ENCODE results near the gene NCOA1.

The NCOA1 gene

GRCh38 chr2:24570225-24570624, 79.2 kb downstream of the NCOA1 start:
- H3K4me3 ChIP-seq = no peak overlapping the region
- no peak for TF ChIP-seq CTCF (IDR thresholded peaks at IDR 0.05)
- intact Hi-C loops (cut with DNase I; ENCODE audit: low total_unique reads) = loop anchor here (10.0 kb wide), 1 partner anchor 695 kb away; no protein-coding TSS in a partner anchor
- no peak overlapping the region for H3K27ac ChIP-seq
- no peak for DNase-seq
- H3K9me3 ChIP-seq = no peaks in the 10 kb centered on the region
- peaks cover 11 to 15% (median 15%) of the 10 kb centered on the region in 3 donors for H3K36me3 ChIP-seq
- H3K27me3 ChIP-seq = no peaks in the 10 kb centered on the region
- peaks cover 0 to 5% (median 0%) of the 10 kb centered on the region in 4 donors for H3K4me1 ChIP-seq

- intact Hi-C loops (cut with DNase I; ENCODE audit: low total_unique reads) = loop anchor here (10.0 kb wide), 1 partner anchor 697 kb away; no protein-coding TSS in a partner anchor
- Histone ChIP-seq H3K9me3 (no peaks in the 10 kb centered on the region), H3K36me3 (no peaks in the 10 kb centered on the region), H3K4me1 (peaks cover 0 to 11% (median 4%) of the 10 kb centered on the region in 4 donors), H3K27ac (no peak overlapping the region), H3K4me3 (no peak overlapping the region), H3K27me3 (no peaks in the 10 kb centered on the region)
- no peak for TF ChIP-seq CTCF (IDR thresholded peaks at IDR 0.05)
- no peak for DNase-seq
These were observed 80.9 kb downstream of the NCOA1 start for GRCh38 chr2:24571828-24572442.

GRCh38 chr2:24576146-24576545, 85.1 kb downstream of the NCOA1 start:
- Histone ChIP-seq H3K27me3 (no peaks in the 10 kb centered on the region), H3K27ac (no peak overlapping the region), H3K4me3 (no peak overlapping the region), H3K4me1 (peaks cover 0 to 25% (median 3%) of the 10 kb centered on the region in 4 donors), H3K9me3 (no peaks in the 10 kb centered on the region), H3K36me3 (no peaks in the 10 kb centered on the region)
- DNase-seq = no peak
- no peak for TF ChIP-seq CTCF (IDR thresholded peaks at IDR 0.05)
- intact Hi-C loops (cut with DNase I; ENCODE audit: low total_unique reads) = loop anchor here (10.0 kb wide), 1 partner anchor 701 kb away; no protein-coding TSS in a partner anchor

GRCh38 chr2:24576617-24577016, 85.6 kb downstream of the NCOA1 start:
- Histone ChIP-seq H3K27ac (no peak overlapping the region), H3K4me1 (peaks cover 0 to 25% (median 4%) of the 10 kb centered on the region in 4 donors), H3K9me3 (no peaks in the 10 kb centered on the region), H3K27me3 (no peaks in the 10 kb centered on the region), H3K36me3 (no peaks in the 10 kb centered on the region), H3K4me3 (no peak overlapping the region)
- TF ChIP-seq CTCF (IDR thresholded peaks at IDR 0.05) = no peak
- no peak for DNase-seq
- intact Hi-C loops (cut with DNase I; ENCODE audit: low total_unique reads) = loop anchor here (10.0 kb wide), 1 partner anchor 702 kb away; no protein-coding TSS in a partner anchor

GRCh38 chr2:24577481-24577880, 86.4 kb downstream of the NCOA1 start:
- H3K36me3 ChIP-seq = no peaks in the 10 kb centered on the region
- no peaks in the 10 kb centered on the region for H3K9me3 ChIP-seq
- peaks cover 0 to 25% (median 4%) of the 10 kb centered on the region in 4 donors for H3K4me1 ChIP-seq
- no peak overlapping the region for H3K27ac ChIP-seq
- intact Hi-C loops (cut with DNase I; ENCODE audit: low total_unique reads) = loop anchor here (10.0 kb wide), 1 partner anchor 703 kb away; no protein-coding TSS in a partner anchor
- TF ChIP-seq CTCF (IDR thresholded peaks at IDR 0.05) = no peak
- H3K4me3 ChIP-seq = no peak overlapping the region
- H3K27me3 ChIP-seq = no peaks in the 10 kb centered on the region
- DNase-seq = no peak

Measured in tibial artery (tissue), 4 donors.